SK-N-SH (cell line): Measurements from ENCODE around the gene HTT. TPM values are rescaled to one million over a fixed set of nuclear protein-coding genes. Genes with fewer than 3 reads are reported as not detected.

ENCODE experiments used
- CTCF ChIA-PET: fragments of 300-600, 350-600 bp; formaldehyde crosslinking; extraction: SDS; loops from one replicate; lab custom pipeline; 2021; lab: Yijun Ruan, JAX
- POLR2A ChIA-PET: fragments of 350-600 bp; sonication (Branson Sonifier 250); formaldehyde crosslinking; extraction: SDS; loops from one replicate; lab custom pipeline; 2020; ENCODE audit warnings: antibody characterized with exemption, inconsistent platforms; lab: Yijun Ruan, JAX
- DNase-seq: peaks from one replicate; pipeline ENCODE4 v3.0.0; 2012
- H2AFZ ChIP-seq: fragments of 200-600 bp; sonication (generic); 2 replicates; pipeline ENCODE4 v1.8.1; 2016; ENCODE audit warnings: antibody characterized with exemption, mild to moderate bottlenecking, low read depth
- H3F3A ChIP-seq: fragments of 200-600 bp; sonication (generic); replicated peaks from 2 replicates; pipeline ENCODE3; 2016; ENCODE audit warnings: antibody characterized with exemption, mild to moderate bottlenecking; ENCODE audit not compliant: insufficient read depth
- H3K27ac ChIP-seq, 2 experiments: fragments of 200-500 bp in 1 of 2; fragments of 200-600 bp in 1 of 2; sonication (Bioruptor generic) in 1 of 2; sonication (generic), shearing (Covaris generic) in 1 of 2; 2 replicates each; pipeline versions ENCODE4 v1.5.1 to v1.6.1; 2014 to 2016; ENCODE audit warnings: low read depth in 2 of 2, inconsistent platforms in 1 of 2, low read length in 1 of 2, mild to moderate bottlenecking in 1 of 2, mixed read lengths in 1 of 2
- H3K27me3 ChIP-seq: fragments of 200-600 bp; sonication (generic), shearing (Covaris generic); 2 replicates; pipeline ENCODE4 v1.6.1; 2016; ENCODE audit warnings: mixed run types; ENCODE audit not compliant: insufficient read depth
- H3K36me3 ChIP-seq, 2 experiments: fragments of 200-500 bp in 1 of 2; fragments of 200-600 bp in 1 of 2; sonication (Bioruptor generic) in 1 of 2; sonication (generic) in 1 of 2; replicated peaks in 1 of 2; 2 replicates each; pipeline versions ENCODE3 to v1.5.1; 2014 to 2016; ENCODE audit warnings: low read length in 1 of 2, mild to moderate bottlenecking in 1 of 2; ENCODE audit not compliant: insufficient read depth in 2 of 2, control insufficient read depth in 1 of 2
- H3K4me1 ChIP-seq, 2 experiments: fragments of 200-500 bp in 1 of 2; fragments of 200-600 bp in 1 of 2; sonication (Bioruptor generic) in 1 of 2; sonication (generic), shearing (Covaris generic) in 1 of 2; 2 replicates each; pipeline versions ENCODE4 v1.5.1 to v1.6.1; 2014 to 2016; ENCODE audit warnings: low read depth in 1 of 2, low read length in 1 of 2, mixed run types in 1 of 2; ENCODE audit not compliant: insufficient read depth in 2 of 2, control insufficient read depth in 1 of 2
- H3K4me2 ChIP-seq: fragments of 200-600 bp; sonication (generic), shearing (Covaris generic); 2 replicates; pipeline ENCODE4 v1.6.1; 2017; ENCODE audit warnings: mixed run types
- H3K4me3 ChIP-seq, 2 experiments: fragments of 200-500 bp in 1 of 2; fragments of 200-600 bp in 1 of 2; sonication (Bioruptor generic) in 1 of 2; sonication (generic), shearing (Covaris generic) in 1 of 2; 2 replicates each; pipeline versions ENCODE4 v1.5.1 to v1.8.1; 2014 to 2016; ENCODE audit warnings: low read depth in 2 of 2, inconsistent platforms in 1 of 2, low read length in 1 of 2, mild to moderate bottlenecking in 1 of 2, mixed read lengths in 1 of 2, moderate library complexity in 1 of 2
- H3K79me2 ChIP-seq: fragments of 200-600 bp; sonication (generic); 2 replicates; pipeline ENCODE4 v1.8.1; 2017; ENCODE audit warnings: mild to moderate bottlenecking; ENCODE audit not compliant: insufficient read depth
- H3K9ac ChIP-seq: fragments of 200-600 bp; sonication (generic); 2 replicates; pipeline ENCODE4 v1.6.1; 2017; ENCODE audit warnings: mixed run types
- H3K9me2 ChIP-seq: fragments of 200-600 bp; sonication (generic); 2 replicates; pipeline ENCODE4 v1.6.1; 2017; ENCODE audit warnings: mixed run types
- H3K9me3 ChIP-seq: fragments of 200-600 bp; sonication (generic); 2 replicates; pipeline ENCODE4 v1.6.1; 2017; ENCODE audit warnings: mixed run types, mild to moderate bottlenecking, moderate library complexity
- H4K20me1 ChIP-seq: fragments of 200-600 bp; sonication (generic); 2 replicates; pipeline ENCODE4 v1.6.1; 2017; ENCODE audit warnings: mild to moderate bottlenecking, mixed run types; ENCODE audit not compliant: insufficient read depth
- CHD2 ChIP-seq: fragments of 150-350 bp; IDR thresholded peaks from 2 replicates; pipeline ENCODE4 v1.6.1; 2018; ENCODE audit warnings: low read length; ENCODE audit not compliant: partially characterized antibody
- CTCF ChIP-seq: fragments of 200-600 bp; sonication (generic); IDR thresholded peaks from 2 replicates; pipeline ENCODE4 v1.6.1; 2017; ENCODE audit warnings: antibody characterized with exemption, mild to moderate bottlenecking, moderate library complexity
- EP300 ChIP-seq, 2 experiments: IDR thresholded peaks; 2 replicates each; pipeline versions ENCODE4 v1.4.0 to v1.6.1; 2012; ENCODE audit warnings: borderline replicate concordance in 1 of 2, low read depth in 1 of 2, low read length in 1 of 2
- EZH2phosphoT487 ChIP-seq: fragments of 200-600 bp; sonication (generic); IDR thresholded peaks from 2 replicates; pipeline ENCODE4 v1.6.1; 2017; ENCODE audit warnings: low read depth, mixed run types, mild to moderate bottlenecking, antibody characterized with exemption, moderate library complexity, borderline replicate concordance
- FOSL2 ChIP-seq: IDR thresholded peaks from 2 replicates; pipeline ENCODE4 v1.4.0; 2012; ENCODE audit warnings: low read depth, mild to moderate bottlenecking, moderate library complexity, borderline replicate concordance
- GABPA ChIP-seq: IDR thresholded peaks from 2 replicates; pipeline ENCODE4 v1.4.0; 2012; ENCODE audit warnings: low read depth, mild to moderate bottlenecking
- JUND ChIP-seq: IDR thresholded peaks from 2 replicates; pipeline ENCODE4 v1.4.0; 2012
- MEF2A ChIP-seq: IDR thresholded peaks from 2 replicates; pipeline ENCODE4 v1.4.0; 2012; ENCODE audit warnings: low read depth, borderline replicate concordance
- MXI1 ChIP-seq: IDR thresholded peaks from 2 replicates; pipeline ENCODE4 v1.6.1; 2012; ENCODE audit warnings: mild to moderate bottlenecking, low read depth, low read length, improper control_type of control experiment
- NRF1 ChIP-seq: IDR thresholded peaks from 2 replicates; pipeline ENCODE4 v1.6.1; 2012; ENCODE audit warnings: low read depth, mild to moderate bottlenecking, low read length
- RAD21 ChIP-seq: IDR thresholded peaks from 2 replicates; pipeline ENCODE4 v1.6.1; 2012; ENCODE audit warnings: mild to moderate bottlenecking, low read length
- RCOR1 ChIP-seq: fragments of 150-350 bp; IDR thresholded peaks from 2 replicates; pipeline ENCODE4 v1.6.1; 2017; ENCODE audit warnings: antibody characterized with exemption, low read length
- RFX5 ChIP-seq: IDR thresholded peaks from 2 replicates; pipeline ENCODE4 v1.6.1; 2012; ENCODE audit warnings: mild to moderate bottlenecking, improper control_type of control experiment, low read length
- SMC3 ChIP-seq: IDR thresholded peaks from 2 replicates; pipeline ENCODE4 v1.6.1; 2012; ENCODE audit warnings: low read depth, low read length, improper control_type of control experiment
- USF1 ChIP-seq: IDR thresholded peaks from 2 replicates; pipeline ENCODE4 v1.4.0; 2012; ENCODE audit warnings: low read depth, borderline replicate concordance
- YY1 ChIP-seq: IDR thresholded peaks from 2 replicates; pipeline ENCODE4 v1.4.0; 2012; ENCODE audit warnings: low read depth, mild to moderate bottlenecking
- ZBTB33 ChIP-seq: IDR thresholded peaks from 2 replicates; pipeline ENCODE4 v1.4.0; 2012; ENCODE audit warnings: low read depth, borderline replicate concordance
- WGBS: methylation state at CpG from one replicate; pipeline ENCODE4 v1.1.6; 2017; ENCODE audit warnings: low lambda C conversion rate; 5-methylcytosine and 5-hydroxymethylcytosine counted together
- polyA plus RNA-seq, 3 experiments: library from polyadenylated mRNA; depleted of rRNA; stranded (reverse); fragments of >200 nt; gene quantifications; 2 replicates each; pipeline ENCODE4 v1.2.3, GENCODE V29; 2012

The HTT gene
- polyA plus RNA-seq, 1 of the 3 experiments (the other 2 are of a cell fraction), result 11.3 TPM

DNA sequence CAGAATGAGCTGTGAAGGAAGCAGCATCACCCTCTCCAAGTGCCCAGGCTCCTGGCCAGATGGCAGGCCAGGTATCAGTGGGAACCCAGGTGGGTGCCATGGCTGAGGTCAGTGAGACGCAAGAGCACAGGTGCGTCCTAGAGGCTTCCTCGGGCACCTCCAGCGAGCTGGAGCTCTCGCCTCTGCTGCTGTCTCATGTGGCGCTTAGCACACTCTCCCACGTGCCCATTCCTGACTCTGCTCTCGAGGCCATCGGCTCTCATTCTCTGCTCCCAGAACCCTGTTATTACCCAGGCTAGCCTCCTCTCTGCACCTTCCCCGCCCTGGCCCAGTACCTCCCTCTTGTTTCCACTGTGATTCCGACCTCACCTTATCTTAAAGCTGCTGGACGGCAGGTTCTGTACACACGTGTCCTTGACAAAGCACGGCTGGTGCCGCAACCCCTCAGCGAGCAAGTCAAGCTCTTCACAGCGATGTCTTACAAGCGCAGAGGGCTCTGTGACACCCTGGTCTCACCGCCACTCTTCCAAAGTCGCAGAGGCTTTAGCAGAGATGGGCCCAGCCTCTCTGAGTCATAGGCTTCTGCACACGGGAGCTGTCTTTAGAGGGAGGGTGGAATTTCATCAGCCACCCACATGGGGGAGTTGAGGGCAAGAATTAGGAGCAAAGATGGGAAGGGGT lies 159.1 kb downstream of the HTT start:
- CTCF ChIA-PET, result interaction anchor here (0.8 to 1.6 kb wide), 4 partner anchors 13 to 255 kb away, joined by 3 to 5 read pairs (median 4); no protein-coding TSS in a partner anchor

More for the DNA sequence above, 159.1 kb downstream of the HTT start:
- Histone ChIP-seq H3K9ac (no peak overlapping the region), H3K4me1 (peaks cover 0 to 21% of the 10 kb centered on the region in 2 experiments; a peak in 2 of 4 replicates), H3K9me3 (no peaks in the 10 kb centered on the region), H3K79me2 (no peaks in the 10 kb centered on the region), H3K36me3 (peaks cover 18 to 65% of the 10 kb centered on the region in 2 experiments), H3F3A (no peaks in the 10 kb centered on the region), H2AFZ (no peak overlapping the region), H3K27me3 (no peaks in the 10 kb centered on the region), H3K4me3 (no peak overlapping the region), H4K20me1 (no peaks in the 10 kb centered on the region), H3K4me2 (no peak overlapping the region), H3K9me2 (no peaks in the 10 kb centered on the region), H3K27ac (peak overlapping the region in 1 of 2 experiments; percentile 24; a peak in 1 of 4 replicates)
- POLR2A ChIA-PET, result interaction anchor here (1.0 kb wide), 1 partner anchor 59 kb away, joined by 3 read pairs; no protein-coding TSS in a partner anchor
- TF ChIP-seq MXI1 (no peak), RAD21 (no peak), EP300 (IDR thresholded peaks at IDR 0.05; ENCODE audit: borderline replicate concordance in 1 of 2, low read depth in 1 of 2, low read length in 1 of 2) (no peak), RCOR1 (no peak), FOSL2 (no peak), ZBTB33 (no peak), NRF1 (no peak), MEF2A (no peak), SMC3 (no peak), GABPA (no peak), CHD2 (no peak), RFX5 (no peak), JUND (no peak), USF1 (no peak), CTCF (no peak), EZH2phosphoT487 (no peak), YY1 (no peak)
- WGBS, result 87% methylated on average over 19 of the region's 21 CpGs
- no peak for DNase-seq
